Left cardiac atrium (tissue), 4 donors: ENCODE data around the gene NCK1. TPM values are rescaled to one million over a fixed set of nuclear protein-coding genes. Genes with fewer than 3 reads are reported as not detected.
"Not testable (repeated sequence)": the region's sequence is repeated elsewhere in the genome, so short reads cannot be mapped to it uniquely, and the experiment has no call there.

Experiments used
- ATAC-seq, 2 donors: fragments of 200-7000 bp; cut with Tn5 transposase; one replicate each; pipeline ENCODE4 v1.9.1; 2020; ENCODE audit warnings: mild to moderate bottlenecking in 2 of 2, moderate library complexity in 2 of 2
- DNase-seq: peaks from one replicate; pipeline ENCODE4 v3.0.0-alpha.2; 2020
- intact Hi-C, 2 donors: fragments of 100-400 bp; cut with DNase I; formaldehyde crosslinking; loops; one replicate each; pipeline versions ENCODE4 v1.14.1 to v1.15.1; 2022 to 2023
- total RNA-seq, 2 donors: library from RNA; stranded (reverse); fragmentation: NEBNext Ultra II Directional; extraction: Animal tissue kit (Norgen Biotek cat#: 25700); gene quantifications; one replicate each; pipeline ENCODE4 v1.2.1, GENCODE V29; 2021
- donor health status: DM: no; HTN: yes; CAD: no.
- donor health status: DM: no; HTN: yes; CAD: no; lungs with severe emphysema.
- donor health status: DM: yes; HTN: yes; CAD: no.
- donor health status: Dilated cardiomyopathy.

The NCK1 gene
- total RNA-seq, 2 donors from 2014 or later = 29.5 to 29.9 TPM

- intact Hi-C loops = no loop called here
- no peak for DNase-seq
- no peak for ATAC-seq
These were observed 5.3 kb upstream of the NCK1 start for GRCh38 chr3:136856665-136857064.

- DNase-seq (no peak), ATAC-seq (no peak)
- intact Hi-C loops = no loop called here
These were observed 3.6 kb upstream of the NCK1 start for GRCh38 chr3:136858381-136858780.

GRCh38 chr3:136860541-136860940 lies 1.5 kb upstream of the NCK1 start:
- ATAC-seq (no peak), DNase-seq (no peak)
- intact Hi-C loops = loop anchor here in 1 of 2 donors (10.0 kb wide), 1 partner anchor 106 kb away; the partner anchor contains the start of gene STAG1

- peak; percentile 70 for DNase-seq
- intact Hi-C loops = loop anchor here in 1 of 2 donors (10.0 kb wide), 1 partner anchor 108 kb away; the partner anchor contains the start of gene STAG1
- peak; percentile 56 to 76 for ATAC-seq
These were observed 762 bp downstream of the NCK1 start for GRCh38 chr3:136862617-136863322.

GRCh38 chr3:136869282-136869681 lies 7.3 kb downstream of the NCK1 start:
- DNase-seq (no peak), ATAC-seq (no peak)
- intact Hi-C loops = loop anchor here in 1 of 2 donors (10.0 kb wide), 1 partner anchor 114 kb away; the partner anchor contains the start of gene STAG1

GRCh38 chr3:136872258-136872657 lies 10.2 kb downstream of the NCK1 start:
- intact Hi-C loops, ATAC-seq, DNase-seq: not testable (repeated sequence)

GRCh38 chr3:136879510-136879909 lies 17.5 kb downstream of the NCK1 start:
- DNase-seq, ATAC-seq, intact Hi-C loops: not testable (repeated sequence)

- intact Hi-C loops = no loop called here
- peak in 1 of 2 donors; percentile 34 for ATAC-seq
- DNase-seq = no peak
These were observed 20.6 kb downstream of the NCK1 start for GRCh38 chr3:136882571-136882970.

GRCh38 chr3:136883967-136884720 lies 22.1 kb downstream of the NCK1 start:
- intact Hi-C loops = no loop called here
- ATAC-seq (no peak), DNase-seq (no peak)

GRCh38 chr3:136885357-136886213 lies 23.6 kb downstream of the NCK1 start:
- intact Hi-C loops = no loop called here
- ATAC-seq = no peak
- no peak for DNase-seq

GRCh38 chr3:136889947-136890346 lies 27.9 kb downstream of the NCK1 start:
- intact Hi-C loops = no loop called here
- ATAC-seq (no peak), DNase-seq (no peak)

GRCh38 chr3:136891934-136892855 lies 30.2 kb downstream of the NCK1 start:
- intact Hi-C loops = no loop called here
- ATAC-seq = no peak

GRCh38 chr3:136893848-136894443 lies 31.9 kb downstream of the NCK1 start:
- ATAC-seq (peak; percentile 16 to 41), DNase-seq (no peak)
- intact Hi-C loops = no loop called here

More at GRCh38 chr3:136891934-136892855, 30.2 kb downstream of the NCK1 start:
- DNase-seq = no peak

GRCh38 chr3:136897171-136897570 lies 35.2 kb downstream of the NCK1 start:
- ATAC-seq, DNase-seq, intact Hi-C loops: not testable (repeated sequence)

- ATAC-seq (no peak), DNase-seq (no peak)
- intact Hi-C loops = no loop called here
These were observed 36.5 kb downstream of the NCK1 start for GRCh38 chr3:136898549-136898948.

- peak in 1 of 2 donors; percentile 33 for ATAC-seq
- DNase-seq = no peak
- intact Hi-C loops = no loop called here
These were observed 36.9 kb downstream of the NCK1 start for GRCh38 chr3:136898954-136899353.

GRCh38 chr3:136899622-136900158 lies 37.7 kb downstream of the NCK1 start:
- DNase-seq = no peak
- intact Hi-C loops = no loop called here
- ATAC-seq = no peak

- ATAC-seq, DNase-seq, intact Hi-C loops: not testable (repeated sequence)
These were observed 38.7 kb downstream of the NCK1 start for GRCh38 chr3:136900694-136901093.
